ENCODE results near the gene COA8. TPM values are rescaled to one million over a fixed set of nuclear protein-coding genes. Genes with fewer than 3 reads are reported as not detected.

COA8 gene
- total and polyA plus RNA-seq, 9 of the 15 experiments (the other 6 are each of a cell fraction or from before 2014, with no cell fraction given), result 5.0 to 35.3 (median 25.7) TPM

- intact Hi-C loops (cut with micrococcal nuclease) (no loop called here), in situ Hi-C loops (cut with MboI) (loop anchor here (10.0 kb wide), 1 partner anchor 450 kb away; the partner anchor contains the start of gene LBHD2)
- no peak for TF ChIP-seq U2AF1 (optimal IDR thresholded peaks at IDR 0.05; ENCODE audit: low read depth, low read length)
- TF ChIP-seq HSF4 (CRISPR knock-in tag; IDR thresholded peaks at IDR 0.05; ENCODE audit: borderline replicate concordance), result no peak
- TF ChIP-seq ZNF444 (CRISPR knock-in tag; IDR thresholded peaks at IDR 0.05), result no peak
- TF ChIP-seq MCM2 (IDR thresholded peaks at IDR 0.05; ENCODE audit: low read depth), result no peak
- no peak for TF ChIP-seq CBFA2T3 (IDR thresholded peaks at IDR 0.05)
- TF ChIP-seq TGIF2 (CRISPR knock-in tag; IDR thresholded peaks at IDR 0.05), result no peak
- no peak for TF ChIP-seq MXD1 (CRISPR knock-in tag; IDR thresholded peaks at IDR 0.05; ENCODE audit: borderline replicate concordance, poor library complexity, severe bottlenecking)
- TF ChIP-seq ASH1L (IDR thresholded peaks at IDR 0.05; ENCODE audit: borderline replicate concordance, low read depth, partially characterized antibody), result no peak
- no peak for TF ChIP-seq HNRNPK (IDR thresholded peaks at IDR 0.05; ENCODE audit: low read depth, low read length, poor library complexity, severe bottlenecking)
- TF ChIP-seq SAP30 (IDR thresholded peaks at IDR 0.05; ENCODE audit: borderline replicate concordance, insufficient read depth, low read depth, low read length, poor library complexity, severe bottlenecking), result no peak
- no peak for TF ChIP-seq RBM34 (IDR thresholded peaks at IDR 0.05; ENCODE audit: borderline replicate concordance, insufficient read depth, low read length)
- TF ChIP-seq ZNF217 (CRISPR knock-in tag; IDR thresholded peaks at IDR 0.05), result no peak
- no peak for TF ChIP-seq MTA3 (IDR thresholded peaks at IDR 0.05; ENCODE audit: borderline replicate concordance)
- TF ChIP-seq ZNF785 (CRISPR knock-in tag; IDR thresholded peaks at IDR 0.05), result no peak
- no peak for TF ChIP-seq RNF2 (IDR thresholded peaks at IDR 0.05)
- TF ChIP-seq CXXC5 (CRISPR knock-in tag; IDR thresholded peaks at IDR 0.05), result no peak
- no peak for TF ChIP-seq PHF8 (IDR thresholded peaks at IDR 0.05; ENCODE audit: borderline replicate concordance, low read length)
- no peak for TF ChIP-seq RB1 (IDR thresholded peaks at IDR 0.05; ENCODE audit: low read depth)
- no peak for TF ChIP-seq FOXJ3 (CRISPR knock-in tag; IDR thresholded peaks at IDR 0.05)
- POLR2A ChIA-PET, result interaction anchor here (1.9 kb wide), 1 partner anchor 13 kb away, joined by 4 read pairs; the partner anchor contains the start of gene CKB
- no peak overlapping the region for H2AFZ ChIP-seq (ENCODE audit: low read depth, low read length)
- no peaks in the 10 kb centered on the region for H3K27me3 ChIP-seq (ENCODE audit: control insufficient read depth in 2 of 2, insufficient read depth in 2 of 2, low read length in 2 of 2)
- CTCF ChIA-PET (ENCODE audit: low intra/inter-chr PET ratio), result no interaction called here
- H3K79me2 ChIP-seq (ENCODE audit: control insufficient read depth, insufficient read depth, low read length), result peaks cover 11% of the 10 kb centered on the region
- ATAC-seq (peak; percentile 17; the same call in 1 of the 3 replicates), FAIRE-seq (no peak), DNase-seq (ENCODE audit: extremely low read depth in 1 of 4, low spot score in 3 of 4) (no peak)
- peaks cover 3% of the 10 kb centered on the region for H3K9me1 ChIP-seq (ENCODE audit: control insufficient read depth, insufficient read depth, low read length)
- no TSS peak for BruUV-seq (replicated peaks)
- H3K9me3 ChIP-seq (replicated peaks; ENCODE audit: control insufficient read depth, insufficient read depth, low read depth, low read length), result no peaks in the 10 kb centered on the region
- 93% methylated on average over 11 of the region's 21 CpGs for WGBS (ENCODE audit: insufficient coverage, low coverage, missing lambda C conversion rate)
- H3K9ac ChIP-seq (ENCODE audit: insufficient read depth in 1 of 2, low read depth in 2 of 2, low read length in 2 of 2), result no peak overlapping the region
- H4K20me1 ChIP-seq (replicated peaks; ENCODE audit: control insufficient read depth, insufficient read depth, low read length), result no peaks in the 10 kb centered on the region; the same call in 1 of the 2 replicates
- H3K4me3 ChIP-seq, result no peak overlapping the region
- H3K4me1 ChIP-seq (replicated peaks in 1 of 2; ENCODE audit: control insufficient read depth in 2 of 2, insufficient read depth in 2 of 2, low read length in 2 of 2), result peaks cover 0 to 83% of the 10 kb centered on the region in 2 experiments; a peak in 4 of 5 replicates
- H3K27ac ChIP-seq (ENCODE audit: extremely low read depth, low read depth, low read length), result no peak overlapping the region
- H3K36me3 ChIP-seq (ENCODE audit: control insufficient read depth, insufficient read depth, low read length), result peaks cover 47% of the 10 kb centered on the region; the same call in 2 of the 3 replicates
- no peak overlapping the region for H3K4me2 ChIP-seq (ENCODE audit: insufficient read depth, low read length)
Measured at GRCh38 chr14:103535081-103535890, 27.5 kb upstream of the COA8 start.
